NCI-H526 (cell line): Measurements from ENCODE around the gene CHST2.
"Not testable (repeated sequence)": the region's sequence is repeated elsewhere in the genome, so short reads cannot be mapped to it uniquely, and the experiment has no call there.

Source experiments
- DNase-seq, 2 experiments: peaks; one replicate each; lab custom pipeline; 2025; lab: John Stamatoyannopoulos, UW

CHST2 gene

GRCh38 chr3:143119009-143119914 lies at the start of gene CHST2:
TSS of gene CHST2 (plus strand) at chr3:143119771. CDS start at chr3:143120817, 1,046 bp downstream.
- peak; percentile 58 to 81 for DNase-seq

DNA sequence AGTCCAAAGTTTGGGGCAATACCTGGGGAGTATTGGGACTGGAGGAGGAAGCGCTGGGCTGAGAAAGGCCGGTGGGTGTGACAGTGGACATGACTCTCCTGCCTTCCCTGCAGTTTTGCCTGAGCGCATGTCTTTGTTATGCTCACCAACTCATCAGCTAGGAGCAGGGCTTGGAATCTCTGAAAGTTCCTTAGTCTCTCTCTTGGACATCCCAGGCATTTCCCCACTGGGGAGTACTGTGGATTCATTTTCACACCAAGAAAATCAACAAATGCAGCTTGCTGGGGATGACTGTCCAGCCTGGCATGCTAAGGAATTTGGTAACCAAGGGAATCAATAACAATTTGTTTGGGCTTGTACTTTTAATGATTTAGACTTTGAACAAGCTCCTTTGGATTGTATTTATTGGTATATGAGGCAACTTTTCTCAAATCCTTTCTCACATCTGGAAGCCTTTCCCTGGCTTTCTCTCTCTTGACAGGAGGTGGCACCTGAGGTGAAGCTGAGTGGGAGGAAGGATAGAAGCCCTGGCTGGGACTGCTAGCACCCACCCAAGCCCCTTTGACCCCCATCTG lies 48.5 kb upstream of the CHST2 start:
- no peak for DNase-seq

GRCh38 chr3:143071776-143072175 lies 47.8 kb upstream of the CHST2 start:
- DNase-seq: no peak

- not testable (repeated sequence) for DNase-seq
Measured at GRCh38 chr3:143072298-143073020, 47.1 kb upstream of the CHST2 start.

GRCh38 chr3:143073541-143073940 lies 46.0 kb upstream of the CHST2 start:
- DNase-seq: not testable (repeated sequence)

DNA sequence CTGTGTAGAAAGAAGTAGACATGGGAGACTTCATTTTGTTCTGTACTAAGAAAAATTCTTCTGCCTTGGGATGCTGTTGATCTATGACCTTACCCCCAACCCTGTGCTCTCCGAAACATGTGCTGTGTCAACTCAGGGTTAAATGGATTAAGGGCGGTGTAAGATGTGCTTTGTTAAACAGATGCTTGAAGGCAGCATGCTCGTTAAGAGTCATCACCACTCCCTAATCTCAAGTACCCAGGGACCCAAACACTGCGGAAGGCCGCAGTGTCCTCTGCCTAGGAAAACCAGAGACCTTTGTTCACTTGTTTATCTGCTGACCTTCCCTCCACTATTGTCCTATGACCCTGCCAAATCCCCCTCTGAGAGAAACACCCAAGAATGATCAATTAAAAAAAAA lies 45.6 kb upstream of the CHST2 start:
- DNase-seq: not testable (repeated sequence)

- no peak for DNase-seq
Measured at GRCh38 chr3:143078883-143079282, 40.7 kb upstream of the CHST2 start.

GRCh38 chr3:143080196-143080595 lies 39.4 kb upstream of the CHST2 start:
- no peak for DNase-seq

DNA sequence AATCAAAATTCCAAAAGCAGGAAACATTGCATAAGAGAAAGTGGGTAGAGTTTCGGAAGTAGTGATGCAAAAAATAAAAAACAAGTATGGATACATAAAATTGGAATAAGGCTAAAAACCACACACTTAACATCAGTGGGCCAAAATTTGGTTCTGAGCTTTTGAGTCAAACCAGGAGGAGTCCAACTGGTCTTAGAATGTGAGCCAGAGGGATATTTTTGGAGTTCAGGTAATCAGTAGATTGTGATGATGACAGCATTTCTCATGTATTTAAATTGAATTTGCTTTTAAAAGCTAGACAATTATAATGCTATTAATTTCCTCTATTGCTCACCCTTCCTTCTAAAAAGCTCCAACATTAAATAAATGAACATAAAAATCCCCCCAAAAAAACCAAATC lies 38.2 kb upstream of the CHST2 start:
- no peak for DNase-seq

DNA sequence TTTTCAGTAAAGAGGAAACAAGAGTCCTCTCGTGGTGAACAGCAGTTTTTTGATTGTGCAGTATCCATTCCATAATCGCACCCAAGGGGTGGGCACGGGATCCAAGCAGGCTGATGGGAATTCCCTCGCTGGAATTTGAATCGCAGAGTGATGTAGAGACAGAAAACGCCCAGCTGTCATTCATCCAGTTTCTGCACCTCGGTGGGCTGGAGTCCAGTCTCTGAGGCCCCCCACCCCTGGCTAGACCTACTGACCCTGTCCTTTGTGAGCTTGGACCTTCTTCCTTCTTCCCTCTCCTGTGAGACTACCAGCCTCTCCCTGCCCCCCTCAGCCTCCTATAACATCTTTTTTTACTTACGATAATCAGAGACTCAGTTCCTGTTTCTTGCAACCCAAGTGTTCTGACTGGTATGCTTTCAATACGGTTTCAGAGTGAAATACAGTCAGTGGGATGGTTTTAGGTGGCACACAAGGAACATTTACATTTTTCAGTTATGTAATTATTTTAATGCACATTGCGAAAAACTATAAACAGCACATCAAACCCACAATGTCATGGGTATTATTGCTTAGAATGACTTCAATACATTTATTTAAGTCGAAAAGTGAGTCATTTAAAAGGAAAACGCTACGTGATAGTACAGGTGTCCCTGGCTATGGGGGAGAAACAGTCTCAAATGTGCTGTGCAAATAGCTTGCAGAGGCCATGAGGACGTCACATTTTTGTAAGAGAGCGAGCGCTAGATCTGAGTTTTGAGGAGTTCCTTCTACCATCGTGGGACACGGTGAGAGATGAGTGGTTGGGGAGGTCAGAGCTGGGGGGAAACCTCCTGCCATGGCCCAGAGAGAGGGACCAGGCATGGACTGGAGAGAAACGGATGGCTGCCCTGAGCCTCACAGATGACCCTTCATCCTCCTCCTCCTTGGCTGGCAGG lies 37.5 kb upstream of the CHST2 start:
- no peak for DNase-seq

DNA sequence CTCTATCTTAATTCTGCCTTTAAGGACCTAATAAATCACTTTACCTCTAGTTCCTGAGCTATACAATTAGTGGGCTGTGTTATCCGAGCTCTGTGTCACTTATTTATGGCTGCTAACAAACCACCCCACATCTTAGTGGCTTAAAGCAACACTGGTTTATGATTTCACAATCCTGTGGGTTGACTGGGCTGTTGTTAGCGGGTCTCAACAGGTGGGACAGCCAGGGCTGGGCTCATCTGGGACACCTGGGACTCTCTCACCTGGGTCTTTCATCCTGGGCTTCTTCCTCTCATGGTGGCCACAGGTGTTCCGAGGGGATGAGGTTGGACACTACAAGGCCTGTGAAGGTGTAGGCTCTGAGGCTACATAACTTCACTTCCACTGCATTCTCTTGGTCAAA lies 35.8 kb upstream of the CHST2 start:
- no peak for DNase-seq

GRCh38 chr3:143084856-143085731 lies 34.5 kb upstream of the CHST2 start:
- no peak for DNase-seq

- no peak for DNase-seq
Measured at GRCh38 chr3:143088835-143089234, 30.7 kb upstream of the CHST2 start.

- DNase-seq: no peak
Measured at GRCh38 chr3:143089965-143090364, 29.6 kb upstream of the CHST2 start.

DNA sequence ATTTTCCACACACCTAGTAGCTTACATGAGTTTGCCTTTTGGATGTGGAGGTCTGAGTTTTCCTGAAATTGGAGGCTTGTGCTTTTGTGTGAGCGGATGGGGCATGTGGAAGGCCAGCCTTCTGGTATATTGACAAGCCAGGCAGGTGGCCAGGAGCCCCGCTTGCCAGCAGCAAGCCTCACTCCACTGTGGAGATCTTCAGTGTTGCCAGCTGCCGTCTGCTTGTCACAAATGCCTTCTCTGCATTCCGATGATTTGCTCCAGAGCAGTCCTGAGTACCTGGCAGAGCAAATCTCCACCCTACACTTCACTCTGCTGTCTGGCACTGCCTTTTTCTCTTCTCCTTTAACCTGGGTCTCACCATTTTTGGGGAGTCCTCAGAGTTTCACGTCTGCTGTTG lies 29.1 kb upstream of the CHST2 start:
- DNase-seq: no peak

DNA sequence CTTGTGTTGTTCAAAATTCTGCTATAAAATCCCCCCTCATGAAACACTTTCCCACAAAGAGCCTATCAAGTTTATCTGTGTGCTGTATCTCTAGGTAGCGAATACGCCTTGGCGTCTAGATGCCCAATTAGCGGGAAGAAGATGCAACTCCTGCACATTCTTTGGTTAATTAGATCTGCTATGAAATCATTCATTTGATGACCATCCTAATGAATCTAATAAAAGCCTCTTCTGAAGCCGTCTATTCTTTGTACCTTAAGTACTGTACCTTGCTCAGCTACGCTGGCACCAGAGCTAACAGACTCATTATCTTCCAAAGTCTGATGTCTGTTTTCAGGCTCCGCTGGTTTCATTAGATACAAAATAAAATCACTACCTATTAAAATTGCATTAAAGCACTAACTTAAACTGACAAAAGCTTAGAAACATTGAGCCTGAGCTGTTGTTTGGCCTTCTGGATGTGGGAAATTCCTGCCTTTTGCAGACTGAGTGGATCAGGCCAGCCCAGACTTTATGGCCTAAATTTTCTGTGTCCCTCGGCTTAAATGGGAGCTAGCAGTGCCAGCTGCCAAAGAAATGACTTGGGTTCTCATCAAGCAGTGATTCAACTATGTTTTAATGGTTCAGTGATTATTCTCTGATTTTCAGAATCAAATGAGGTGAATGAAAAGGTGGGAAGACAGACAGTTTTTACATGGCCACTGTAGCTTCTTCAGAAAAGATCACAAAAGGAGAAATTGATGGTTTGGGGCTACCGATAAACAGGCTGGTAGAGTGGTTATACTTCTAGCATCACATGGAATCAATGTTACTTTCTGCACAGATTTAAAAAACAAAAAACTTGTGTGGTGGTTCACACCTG lies 28.4 kb upstream of the CHST2 start:
- DNase-seq: no peak

- DNase-seq: no peak
Measured at GRCh38 chr3:143092191-143092590, 27.4 kb upstream of the CHST2 start.

DNA sequence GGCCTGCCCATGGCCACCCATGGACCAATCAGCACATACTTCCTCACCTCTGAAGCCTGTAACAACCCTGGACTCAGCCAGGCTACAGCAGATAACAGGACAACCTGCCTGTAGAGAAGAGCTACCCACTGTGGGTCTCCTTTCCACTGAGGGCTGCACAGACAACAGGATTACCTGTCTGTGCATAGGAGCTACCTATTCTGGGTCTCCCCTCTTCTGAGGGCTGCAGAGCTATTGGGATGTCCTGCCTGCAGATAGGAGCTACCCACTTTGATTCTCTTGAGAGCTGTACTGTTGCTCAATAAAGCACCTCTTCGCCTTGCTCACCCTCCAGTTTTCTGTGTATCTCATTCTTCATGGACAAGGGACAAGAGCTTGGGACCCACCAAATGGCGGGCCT lies 23.8 kb upstream of the CHST2 start:
- DNase-seq: no peak

DNA sequence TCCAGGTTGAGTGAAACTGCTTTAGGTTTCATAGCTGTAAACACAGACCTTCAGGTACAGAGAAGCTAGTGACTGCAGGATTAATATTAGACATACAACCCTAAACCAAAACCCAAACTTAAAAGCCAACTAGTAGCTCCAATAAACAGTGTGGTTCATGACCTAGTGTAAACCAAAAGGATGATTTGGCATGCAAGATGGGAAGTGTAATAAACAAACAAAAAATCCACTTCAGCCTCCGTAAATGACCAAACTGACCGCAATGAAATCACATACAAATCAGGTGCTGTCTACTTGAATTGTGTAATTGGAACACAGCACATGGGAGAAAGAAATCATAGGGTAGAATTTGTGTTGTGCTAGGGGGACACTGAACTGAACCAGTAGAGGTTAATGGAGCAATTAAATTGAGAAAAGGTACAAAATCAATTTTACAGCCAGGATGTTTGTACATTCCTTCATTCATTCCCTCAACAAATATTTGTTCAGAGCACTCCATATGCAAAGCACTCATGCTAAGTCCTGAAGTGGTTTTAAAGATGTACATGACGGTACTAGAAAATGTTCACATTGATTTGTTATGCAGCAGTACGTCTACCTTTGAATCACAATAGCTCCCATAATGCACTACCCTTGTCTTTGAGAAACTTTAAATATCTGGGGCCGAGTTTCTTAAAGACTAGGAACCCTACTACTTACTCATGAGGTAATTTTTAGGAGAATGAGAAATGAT lies 21.4 kb upstream of the CHST2 start:
- DNase-seq: peak; percentile 53
